MG63 (cell line): ENCODE measurements around the gene CDHR1. TPM values are rescaled to one million over a fixed set of nuclear protein-coding genes. Genes with fewer than 3 reads are reported as not detected.
"Not testable (repeated sequence)": the region's sequence is repeated elsewhere in the genome, so short reads cannot be mapped to it uniquely, and the experiment has no call there.

Source experiments
- DNase-seq: peaks from one replicate; pipeline ENCODE4 v3.0.0-alpha.2; 2020
- H3K27me3 ChIP-seq: fragments of 250-450 bp; sonication (Bioruptor Pico); 2 replicates; pipeline ENCODE4 v1.5.1; 2020; ENCODE audit warnings: mild to moderate bottlenecking, moderate library complexity
- H3K36me3 ChIP-seq: fragments of 250-450 bp; sonication (Bioruptor Pico); 2 replicates; pipeline ENCODE4 v1.5.1; 2020; ENCODE audit warnings: mild to moderate bottlenecking, moderate library complexity
- H3K4me3 ChIP-seq: fragments of 250-450 bp; sonication (Bioruptor Pico); 2 replicates; pipeline ENCODE4 v1.5.1; 2020; ENCODE audit warnings: mild to moderate bottlenecking, moderate library complexity
- H3K9me3 ChIP-seq: fragments of 250-450 bp; sonication (Bioruptor Pico); 2 replicates; pipeline ENCODE4 v1.5.1; 2020; ENCODE audit warnings: mild to moderate bottlenecking, moderate library complexity
- total RNA-seq: library from RNA; depleted of rRNA; stranded (reverse); fragments of >200 nt; shearing (Covaris generic); gene quantifications from 2 replicates; pipeline ENCODE4 v1.2.3, GENCODE V29; 2014; ENCODE audit warnings: low replicate concordance

The CDHR1 gene
- total RNA-seq, 1 experiment from 2014 or later = not detected

- not testable (repeated sequence) for DNase-seq, H3K9me3 ChIP-seq, H3K4me3 ChIP-seq, H3K36me3 ChIP-seq, H3K27me3 ChIP-seq
Measured at GRCh38 chr10:84171237-84171636, 23.1 kb upstream of the CDHR1 start.

GRCh38 chr10:84171700-84172466 is 22.5 kb upstream of the CDHR1 start:
- H3K4me3 ChIP-seq, H3K27me3 ChIP-seq, DNase-seq, H3K9me3 ChIP-seq, H3K36me3 ChIP-seq: not testable (repeated sequence)

DNA sequence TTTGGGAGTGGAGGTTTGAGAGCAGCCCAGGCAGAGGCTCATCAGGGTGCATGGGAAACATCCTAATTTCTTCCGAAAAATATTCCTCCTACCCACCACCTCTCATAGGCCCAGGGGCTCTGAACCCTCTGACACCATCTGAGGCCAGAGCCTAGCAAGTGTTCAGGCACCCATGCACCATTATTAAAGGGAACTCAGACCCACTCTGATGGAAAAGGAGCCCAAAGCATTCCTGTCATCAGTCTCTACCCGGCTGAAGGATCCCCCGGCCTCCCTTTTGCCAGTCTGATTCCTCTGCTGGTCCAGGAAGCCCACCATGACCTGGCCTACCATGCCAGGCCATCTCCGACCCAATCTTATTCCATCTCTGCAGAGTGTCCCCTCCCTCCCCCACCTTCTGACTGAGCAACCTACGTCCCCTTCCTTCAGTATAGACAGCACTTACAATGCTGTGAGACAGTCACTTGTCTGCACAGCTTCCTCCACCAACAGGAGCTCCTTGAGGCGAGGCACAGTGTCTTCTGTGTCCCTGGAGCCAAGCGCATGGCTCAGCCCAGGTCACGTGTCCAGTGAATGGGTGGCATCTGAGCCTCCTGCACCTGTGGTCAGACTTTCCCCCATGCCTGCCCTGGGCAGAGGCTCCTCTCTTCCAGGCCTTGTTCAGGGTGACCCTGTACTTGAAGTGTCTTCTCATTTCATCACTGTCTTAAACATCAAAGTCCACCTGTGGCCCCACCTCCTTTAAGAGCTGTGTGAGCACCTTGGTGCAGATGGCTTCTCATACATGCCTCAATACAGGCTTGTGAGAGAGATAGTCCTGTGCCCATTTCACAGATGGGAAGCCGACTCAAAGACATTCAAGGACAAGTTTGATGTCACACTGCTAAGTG is 21.6 kb upstream of the CDHR1 start:
- H3K27me3 ChIP-seq = no peaks in the 10 kb centered on the region
- H3K4me3 ChIP-seq = no peak overlapping the region
- H3K36me3 ChIP-seq = no peaks in the 10 kb centered on the region
- no peak for DNase-seq
- no peaks in the 10 kb centered on the region for H3K9me3 ChIP-seq

DNA sequence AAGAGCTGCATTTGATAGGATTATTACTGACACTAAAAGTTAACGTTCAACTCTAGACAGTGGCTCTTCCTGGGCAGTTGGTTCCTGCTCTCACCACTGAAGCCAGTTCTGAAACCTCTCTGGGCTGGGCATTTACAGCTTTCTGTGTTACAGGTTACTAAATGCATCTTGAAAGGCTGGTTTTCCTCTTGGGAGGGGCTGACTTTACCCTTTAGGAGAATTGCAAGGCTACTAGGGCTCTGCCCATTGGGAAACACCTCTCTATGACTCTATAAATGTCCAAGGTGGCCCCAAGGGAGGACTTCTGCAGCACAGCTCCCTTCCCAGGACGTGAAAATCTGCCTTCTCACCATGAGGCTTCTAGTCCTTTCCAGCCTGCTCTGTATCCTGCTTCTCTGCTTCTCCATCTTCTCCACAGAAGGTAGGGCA is 20.8 kb upstream of the CDHR1 start, which contains the start of gene GPR15LG:
Gene GPR15LG, plus strand, starts transcription at position 301 of the 429 bp plus-strand sequence. Its CDS starts 51 bp downstream, at position 352.
- Histone ChIP-seq H3K27me3 (no peaks in the 10 kb centered on the region), H3K9me3 (no peaks in the 10 kb centered on the region), H3K36me3 (no peaks in the 10 kb centered on the region), H3K4me3 (no peak within 1 kb of the TSS)
- DNase-seq = no peak

DNA sequence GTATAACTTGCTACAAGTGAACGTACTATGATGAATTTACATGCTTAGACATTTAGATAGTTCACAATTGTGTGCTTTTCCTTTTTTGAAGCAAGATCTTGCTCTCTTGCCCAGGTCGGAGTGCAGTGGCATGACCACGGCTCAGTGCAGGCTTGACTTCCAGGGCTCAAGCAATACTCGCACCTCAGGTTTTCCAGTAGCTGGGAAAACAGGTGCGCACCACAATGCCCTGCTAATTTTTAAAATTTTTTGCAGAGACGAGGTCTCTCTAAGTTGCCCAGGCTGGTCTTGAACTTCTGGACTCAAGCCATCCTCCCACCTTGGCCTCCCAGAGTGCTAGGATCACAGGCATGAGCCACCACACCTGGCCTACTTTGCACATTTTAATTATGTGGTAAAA is 18.9 kb upstream of the CDHR1 start:
- H3K4me3 ChIP-seq = no peak overlapping the region
- no peaks in the 10 kb centered on the region for H3K27me3 ChIP-seq
- no peaks in the 10 kb centered on the region for H3K36me3 ChIP-seq
- DNase-seq = no peak
- H3K9me3 ChIP-seq = no peaks in the 10 kb centered on the region

DNA sequence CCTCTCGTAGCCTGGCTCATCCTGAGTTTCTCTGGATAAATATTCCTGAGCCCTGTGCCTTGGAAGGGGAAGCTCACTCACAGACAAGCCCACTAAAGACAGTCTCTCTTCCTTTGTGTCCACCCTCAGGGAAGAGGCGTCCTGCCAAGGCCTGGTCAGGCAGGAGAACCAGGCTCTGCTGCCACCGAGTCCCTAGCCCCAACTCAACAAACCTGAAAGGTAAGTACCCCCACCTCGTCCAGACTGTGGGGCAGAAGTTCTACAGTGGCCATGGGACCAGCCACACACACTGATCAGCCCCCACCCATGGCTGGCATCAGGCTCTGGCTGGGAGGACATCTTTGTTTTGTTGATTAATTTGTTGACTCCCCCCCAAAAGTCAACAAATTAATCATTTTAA is 18.0 kb upstream of the CDHR1 start:
- no peak overlapping the region for H3K4me3 ChIP-seq
- no peak for DNase-seq

GRCh38 chr10:84176836-84177474 is 17.4 kb upstream of the CDHR1 start:
- DNase-seq = no peak
- Histone ChIP-seq H3K4me3 (no peak overlapping the region), H3K27me3 (no peaks in the 10 kb centered on the region), H3K36me3 (no peaks in the 10 kb centered on the region), H3K9me3 (no peaks in the 10 kb centered on the region)

More for the DNA sequence above, 18.0 kb upstream of the CDHR1 start:
- Histone ChIP-seq H3K9me3 (no peaks in the 10 kb centered on the region), H3K36me3 (no peaks in the 10 kb centered on the region), H3K27me3 (no peaks in the 10 kb centered on the region)

DNA sequence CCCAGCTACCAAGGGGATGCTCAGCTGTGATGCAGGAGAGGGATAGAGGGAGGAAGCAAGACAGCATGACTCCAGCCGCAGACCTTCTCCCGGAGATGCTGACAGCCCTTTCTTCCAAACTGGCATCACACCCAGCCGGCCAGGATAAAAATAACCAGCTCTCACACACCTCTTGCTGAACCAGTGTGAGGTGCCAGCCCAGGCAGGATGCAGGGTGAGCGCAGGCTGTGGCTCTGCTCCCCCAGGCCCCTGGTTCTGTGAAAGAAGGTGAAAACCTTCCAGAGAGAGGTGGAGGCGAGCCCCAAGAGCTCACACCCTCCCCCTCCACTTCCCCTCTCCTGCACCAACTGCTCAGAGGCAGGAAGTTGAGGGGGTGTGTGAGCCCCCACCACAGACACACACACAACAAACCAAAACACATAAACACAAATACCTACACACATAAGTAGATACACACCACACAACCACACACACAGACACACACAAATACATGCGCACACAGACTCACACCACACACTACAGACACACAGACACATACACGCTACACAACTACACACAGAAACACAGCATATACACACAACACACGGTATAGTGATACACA is 16.7 kb upstream of the CDHR1 start:
- H3K4me3 ChIP-seq = no peak overlapping the region
- no peaks in the 10 kb centered on the region for H3K9me3 ChIP-seq
- no peaks in the 10 kb centered on the region for H3K27me3 ChIP-seq
- no peaks in the 10 kb centered on the region for H3K36me3 ChIP-seq
- no peak for DNase-seq

DNA sequence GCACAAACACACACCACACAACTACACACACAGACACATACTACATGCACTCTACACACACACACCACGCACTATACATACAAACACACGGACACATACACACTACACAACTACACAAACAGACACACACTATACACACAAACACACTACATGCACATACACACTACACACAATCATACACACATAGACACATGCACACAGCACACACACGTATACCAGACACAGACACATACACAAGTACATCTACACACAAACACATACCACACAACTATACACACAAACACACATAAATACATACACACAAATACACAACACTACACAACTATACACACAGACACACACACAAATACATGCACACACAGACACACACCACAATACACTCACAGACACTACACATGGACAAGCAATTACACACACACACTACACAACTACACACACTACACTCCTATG is 16.2 kb upstream of the CDHR1 start:
- Histone ChIP-seq H3K9me3 (no peaks in the 10 kb centered on the region), H3K27me3 (no peaks in the 10 kb centered on the region; the same call in 1 of the 2 replicates), H3K4me3 (no peak overlapping the region), H3K36me3 (no peaks in the 10 kb centered on the region)
- no peak for DNase-seq

DNA sequence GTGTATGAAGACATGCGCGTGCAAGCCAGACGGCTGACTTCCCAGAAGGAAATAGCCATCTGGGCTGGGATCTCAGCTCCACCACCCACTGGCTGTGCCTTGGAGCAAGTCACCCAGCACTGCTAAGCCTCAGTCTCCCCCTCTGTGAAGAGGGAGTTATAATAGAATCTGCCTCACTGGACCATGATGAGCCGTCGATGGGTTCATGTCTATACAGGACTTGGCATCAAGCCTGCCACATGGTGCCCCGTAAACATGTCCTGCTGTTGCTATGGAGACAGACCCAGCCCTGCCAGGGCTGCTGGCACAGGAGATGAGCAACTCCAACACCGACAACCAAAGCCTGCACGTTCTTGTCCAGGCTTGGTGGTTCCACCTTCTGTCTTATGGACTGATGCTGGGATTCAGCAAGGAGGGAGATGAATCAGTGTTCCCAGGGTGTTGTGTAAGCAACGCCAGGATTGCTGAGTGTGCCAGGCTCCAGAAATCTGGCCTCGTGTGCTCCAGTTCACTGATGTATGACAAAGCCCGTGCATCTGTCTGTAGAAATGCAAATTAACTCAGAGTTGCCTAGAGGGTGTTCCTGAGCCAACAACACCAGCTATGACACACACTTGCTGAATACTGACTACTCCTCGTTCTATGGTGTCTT is 15.2 kb upstream of the CDHR1 start:
- H3K36me3 ChIP-seq = no peaks in the 10 kb centered on the region
- no peaks in the 10 kb centered on the region for H3K9me3 ChIP-seq
- no peak overlapping the region for H3K4me3 ChIP-seq
- DNase-seq = peak; percentile 73
- no peaks in the 10 kb centered on the region; the same call in 1 of the 2 replicates for H3K27me3 ChIP-seq

DNA sequence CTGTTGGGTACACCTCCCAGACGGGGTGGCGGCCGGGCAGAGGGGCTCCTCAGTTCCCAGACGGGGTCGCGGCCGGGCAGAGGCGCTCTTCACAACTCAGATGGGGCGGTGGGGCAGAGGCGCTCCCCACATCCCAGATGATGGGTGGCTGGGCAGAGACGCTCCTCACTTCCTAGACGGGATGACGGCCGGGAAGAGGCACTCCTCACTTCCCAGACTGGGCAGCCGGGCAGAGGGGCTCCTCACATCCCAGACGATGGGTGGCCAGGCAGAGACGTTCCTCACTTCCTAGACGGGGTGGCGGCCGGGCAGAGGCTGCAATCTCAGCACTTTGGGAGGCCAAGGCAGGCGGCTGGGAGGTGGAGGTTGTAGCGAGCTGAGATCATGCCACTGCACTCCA is 14.0 kb upstream of the CDHR1 start:
- not testable (repeated sequence) for DNase-seq, H3K36me3 ChIP-seq, H3K27me3 ChIP-seq, H3K4me3 ChIP-seq, H3K9me3 ChIP-seq

GRCh38 chr10:84181631-84182030 is 12.7 kb upstream of the CDHR1 start:
- no peak overlapping the region for H3K4me3 ChIP-seq
- no peak for DNase-seq
- no peaks in the 10 kb centered on the region; the same call in 1 of the 2 replicates for H3K27me3 ChIP-seq
- H3K9me3 ChIP-seq = no peaks in the 10 kb centered on the region
- no peaks in the 10 kb centered on the region for H3K36me3 ChIP-seq

- no peaks in the 10 kb centered on the region; the same call in 1 of the 2 replicates for H3K27me3 ChIP-seq
- H3K36me3 ChIP-seq = no peaks in the 10 kb centered on the region
- DNase-seq = no peak
- H3K9me3 ChIP-seq = no peaks in the 10 kb centered on the region
- H3K4me3 ChIP-seq = no peak overlapping the region
Measured at GRCh38 chr10:84184517-84184916, 9.8 kb upstream of the CDHR1 start.

DNA sequence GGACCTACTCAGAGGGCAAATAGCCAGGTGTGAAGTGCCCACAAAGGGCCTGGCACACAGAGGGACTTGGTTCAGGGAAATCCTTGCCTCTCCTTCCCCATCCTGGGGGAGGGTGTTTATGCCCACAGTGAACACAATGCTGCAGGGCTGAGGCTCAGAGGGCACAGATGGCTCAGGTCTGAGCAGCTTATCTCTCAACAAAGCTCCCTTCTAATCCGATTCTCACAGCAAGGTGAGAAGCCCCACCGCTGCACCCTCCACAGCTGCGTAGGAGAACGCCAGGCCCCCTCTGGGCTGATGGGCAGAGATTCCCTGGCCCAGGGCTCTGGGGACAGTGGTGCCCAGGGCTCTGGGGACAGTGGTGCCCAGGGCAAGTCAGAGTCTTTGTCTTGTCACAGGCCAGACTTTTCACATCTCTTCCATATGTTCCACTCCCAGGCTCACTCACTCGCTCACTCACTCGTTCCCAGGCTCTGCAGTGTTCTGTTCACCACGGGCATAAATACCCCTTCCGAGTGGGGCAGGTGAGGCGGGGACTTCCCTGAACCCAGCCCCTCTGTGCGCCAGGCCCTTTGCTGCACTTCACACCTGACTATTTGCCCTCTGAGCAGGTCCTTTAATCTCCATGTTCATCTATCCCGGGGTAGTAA is 8.7 kb upstream of the CDHR1 start:
- no peak for DNase-seq
- Histone ChIP-seq H3K36me3 (no peaks in the 10 kb centered on the region), H3K9me3 (no peaks in the 10 kb centered on the region), H3K4me3 (no peak overlapping the region), H3K27me3 (no peaks in the 10 kb centered on the region; the same call in 1 of the 2 replicates)

GRCh38 chr10:84188815-84189214 is 5.5 kb upstream of the CDHR1 start:
- Histone ChIP-seq H3K4me3 (no peak overlapping the region), H3K9me3 (no peaks in the 10 kb centered on the region), H3K27me3 (peaks cover 4% of the 10 kb centered on the region), H3K36me3 (no peaks in the 10 kb centered on the region)
- no peak for DNase-seq

DNA sequence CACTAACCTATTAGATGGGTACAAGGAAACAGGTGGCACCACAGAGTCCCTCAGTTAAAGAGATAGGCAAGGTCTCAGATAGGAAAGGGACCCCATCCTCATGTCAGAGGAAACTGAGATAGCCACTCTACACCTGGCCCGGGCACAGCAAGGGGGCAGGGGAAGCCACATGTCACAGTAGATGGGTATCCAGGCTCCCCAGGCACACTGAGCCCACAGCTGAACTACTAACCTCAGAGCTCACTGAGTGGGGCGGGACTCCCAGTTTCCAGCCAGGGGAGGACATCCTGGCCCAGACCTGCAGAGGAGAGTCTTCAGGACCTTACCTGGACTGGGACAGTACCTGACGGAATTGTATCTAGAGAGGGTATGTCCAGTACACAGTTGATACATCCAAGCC is 3.7 kb upstream of the CDHR1 start:
- Histone ChIP-seq H3K4me3 (no peak overlapping the region), H3K9me3 (no peaks in the 10 kb centered on the region), H3K36me3 (no peaks in the 10 kb centered on the region), H3K27me3 (peaks cover 19% of the 10 kb centered on the region)
- DNase-seq = no peak
